K562 (cell line): ENCODE data around the gene DEFB110. TPM values are rescaled to one million over a fixed set of nuclear protein-coding genes. Genes with fewer than 3 reads are reported as not detected.

Experiments
- ATAC-seq: fragments of 200-7000 bp; cut with Tn5 transposase; 3 replicates; pipeline ENCODE4 v1.9.1; 2020; ENCODE audit warnings: moderate library complexity
- BruUV-seq: library from RNA; stranded (reverse); fragments of 400-500 nt; replicated peaks from 2 replicates; lab custom pipeline; 2021; lab: Mats Ljungman, UMichigan
- CTCF ChIA-PET: fragments of 300-600 bp; formaldehyde crosslinking; extraction: SDS; loops from one replicate; lab custom pipeline; 2021; ENCODE audit warnings: low intra/inter-chr PET ratio; lab: Yijun Ruan, JAX
- POLR2A ChIA-PET: fragments of 300-600, 350-650 bp; sonication (Branson Sonifier 250); formaldehyde crosslinking; extraction: SDS; loops from one replicate; lab custom pipeline; 2021; ENCODE audit warnings: antibody characterized with exemption, inconsistent platforms; lab: Yijun Ruan, JAX
- DNase-seq, 4 experiments: peaks; one replicate each; pipeline versions ENCODE4 v3.0.0 to v3.0.0-alpha.2; 2011 to 2018; ENCODE audit warnings: low spot score in 3 of 4, mixed read lengths in 3 of 4; ENCODE audit errors: extremely low read depth in 1 of 4
- FAIRE-seq: peaks from 2 replicates; lab custom pipeline; 2011; peaks lifted over from hg19 to GRCh38; lab: Jason Lieb, UNC
- H2AFZ ChIP-seq: 2 replicates; pipeline ENCODE4 v1.6.0; 2011; ENCODE audit warnings: low read depth, low read length, control low read depth, inconsistent platforms
- H3K27ac ChIP-seq: fragments of 200-600 bp; 3 replicates; pipeline ENCODE4 v1.8.0; 2011; ENCODE audit warnings: low read depth, mild to moderate bottlenecking, control low read depth, inconsistent platforms, low read length, moderate library complexity, mixed read lengths; ENCODE audit errors: extremely low read depth
- H3K27me3 ChIP-seq, 2 experiments: fragments of 300-600 bp in 1 of 2; 2 replicates in 1 of 2; 3 replicates in 1 of 2; pipeline versions ENCODE4 v1.6.0 to v1.8.0; 2011; ENCODE audit warnings: inconsistent platforms in 2 of 2, low read length in 2 of 2, mild to moderate bottlenecking in 1 of 2, mixed read lengths in 1 of 2, moderate library complexity in 1 of 2; ENCODE audit not compliant: control insufficient read depth in 2 of 2, insufficient read depth in 2 of 2
- H3K36me3 ChIP-seq: fragments of 300-600 bp; 3 replicates; pipeline ENCODE4 v1.8.0; 2011; ENCODE audit warnings: mild to moderate bottlenecking, low read length, inconsistent platforms; ENCODE audit not compliant: control insufficient read depth, insufficient read depth
- H3K4me1 ChIP-seq, 2 experiments: fragments of 200-600 bp in 1 of 2; replicated peaks in 1 of 2; 2 replicates in 1 of 2; 3 replicates in 1 of 2; pipeline versions ENCODE4 v1.5.1 to v1.8.0; 2011; ENCODE audit warnings: inconsistent platforms in 2 of 2, low read length in 2 of 2, mild to moderate bottlenecking in 1 of 2, mixed read lengths in 1 of 2, moderate library complexity in 1 of 2; ENCODE audit not compliant: control insufficient read depth in 2 of 2, insufficient read depth in 2 of 2
- H3K4me2 ChIP-seq: 2 replicates; pipeline ENCODE4 v1.6.1; 2011; ENCODE audit warnings: low read length, control low read depth, inconsistent platforms, mixed read lengths; ENCODE audit not compliant: insufficient read depth
- H3K4me3 ChIP-seq: fragments of 200-600 bp; sonication (generic), shearing (Covaris generic); 2 replicates; pipeline ENCODE4 v1.5.1; 2016; ENCODE audit warnings: control low read depth, inconsistent platforms
- H3K79me2 ChIP-seq: fragments of 200-600 bp; 3 replicates; pipeline ENCODE4 v1.8.0; 2011; ENCODE audit warnings: low read length, inconsistent platforms; ENCODE audit not compliant: control insufficient read depth, insufficient read depth
- H3K9ac ChIP-seq, 2 experiments: 2 replicates each; pipeline versions ENCODE4 v1.6.0 to v1.6.1; 2011; ENCODE audit warnings: low read depth in 2 of 2, low read length in 2 of 2, control low read depth in 1 of 2, inconsistent platforms in 1 of 2, mild to moderate bottlenecking in 1 of 2, mixed read lengths in 1 of 2; ENCODE audit not compliant: insufficient read depth in 1 of 2
- H3K9me1 ChIP-seq: one replicate; pipeline ENCODE4 v1.6.0; 2011; ENCODE audit warnings: inconsistent platforms, mild to moderate bottlenecking, low read length, moderate library complexity; ENCODE audit not compliant: control insufficient read depth, insufficient read depth
- H3K9me3 ChIP-seq: replicated peaks from 2 replicates; pipeline ENCODE4 v1.5.1; 2011; ENCODE audit warnings: low read depth, low read length, inconsistent platforms; ENCODE audit not compliant: control insufficient read depth, insufficient read depth
- H4K20me1 ChIP-seq: replicated peaks from 2 replicates; pipeline ENCODE4 v1.6.1; 2011; ENCODE audit warnings: low read length, inconsistent platforms, mixed read lengths; ENCODE audit not compliant: control insufficient read depth, insufficient read depth
- CHD4 ChIP-seq: fragments of 200-600 bp; sonication (generic); IDR thresholded peaks from 3 replicates; pipeline ENCODE4 v1.6.1; 2012; ENCODE audit warnings: low read depth, mild to moderate bottlenecking, mixed read lengths, low read length, inconsistent platforms; ENCODE audit not compliant: insufficient read depth, insufficient replicate concordance, poor library complexity, severe bottlenecking
- DMBX1 ChIP-seq: fragments of 250-450 bp; sonication (Bioruptor Pico); IDR thresholded peaks from 2 replicates; pipeline ENCODE4 v1.8.0; 2022; ENCODE audit warnings: inconsistent platforms, mild to moderate bottlenecking, moderate library complexity, borderline replicate concordance
- MAFG ChIP-seq: fragments of 450-650 bp; conservative IDR thresholded peaks from 2 replicates; pipeline ENCODE4 v1.6.1; 2016; ENCODE audit warnings: missing genetic modification characterization, missing compliant biosample characterization
- MXI1 ChIP-seq: IDR thresholded peaks from 2 replicates; pipeline ENCODE4 v1.6.1; 2011; ENCODE audit warnings: low read depth, mild to moderate bottlenecking, improper control_type of control experiment, low read length
- NELFE ChIP-seq: IDR thresholded peaks from 2 replicates; pipeline ENCODE4 v1.6.1; 2011; ENCODE audit warnings: mild to moderate bottlenecking; ENCODE audit not compliant: insufficient read depth, insufficient read length
- PHB ChIP-seq: fragments of 250-450 bp; sonication (Bioruptor Pico); IDR thresholded peaks from 2 replicates; pipeline ENCODE4 v1.5.0; 2021
- RAD51 ChIP-seq: fragments of 450-650 bp; IDR thresholded peaks from 2 replicates; pipeline ENCODE4 v1.7.1; 2016; ENCODE audit warnings: low read depth, mild to moderate bottlenecking, borderline replicate concordance
- TAF9B ChIP-seq: fragments of 450-650 bp; IDR thresholded peaks from 2 replicates; pipeline ENCODE4 v1.6.1; 2018; ENCODE audit warnings: mild to moderate bottlenecking; ENCODE audit not compliant: partially characterized antibody
- ZNF124 ChIP-seq: sonication (generic); formaldehyde crosslinking; IDR thresholded peaks from 2 replicates; pipeline ENCODE4 v1.8.1; 2022; ENCODE audit warnings: missing genetic modification reagents
- ZNF140 ChIP-seq: fragments of 250-450 bp; sonication (Bioruptor Pico); IDR thresholded peaks from 2 replicates; pipeline ENCODE4 v1.8.0; 2021; ENCODE audit warnings: moderate library complexity, mild to moderate bottlenecking, inconsistent platforms
- ZNF830 ChIP-seq: fragments of 250-450 bp; sonication (Bioruptor Pico); IDR thresholded peaks from 2 replicates; pipeline ENCODE4 v1.5.0; 2021; ENCODE audit warnings: mild to moderate bottlenecking
- WGBS: fragments of 100-300 bp; shearing (Covaris generic); methylation state at CpG from one replicate; pipeline ENCODE4 v1.1.6; 2016; ENCODE audit warnings: low coverage, mixed read lengths; ENCODE audit not compliant: insufficient coverage; ENCODE audit errors: missing lambda C conversion rate; 5-methylcytosine and 5-hydroxymethylcytosine counted together
- in situ Hi-C: fragments of 300-500 bp; cut with MboI; formaldehyde crosslinking; loops from 4 replicates; pipeline ENCODE4 v1.15.0; 2018; ENCODE audit warnings: inconsistent platforms, mixed read lengths
- intact Hi-C: fragments of 100-400 bp; cut with micrococcal nuclease; formaldehyde crosslinking; loops from 2 replicates; pipeline ENCODE4 v1.14.2; 2022
- polyA plus RNA-seq, 8 experiments: library from polyadenylated mRNA; depleted of rRNA in 4 of 8; stranded (reverse) in 5 of 8; unstranded in 3 of 8; fragments of >200 nt; fragmentation: Nextera tagmentation in 2 of 8; fragmentation: Illumina TruSeq in 1 of 8; extraction: Ambion mirVana in 2 of 8; extraction: Trizol in 1 of 8; gene quantifications; 2 replicates each; pipeline versions ENCODE4 v1.2.1 to v1.2.3, GENCODE V29; 2011 to 2014; ENCODE audit warnings: inconsistent platforms in 1 of 8, missing spikeins in 1 of 8
- total RNA-seq, 7 experiments: library from RNA; depleted of rRNA in 6 of 7; stranded (reverse); fragments of >200 nt in 6 of 7; fragmentation: Illumina TruSeq in 2 of 7; extraction: Trizol in 2 of 7; gene quantifications; 2 replicates each; pipeline versions ENCODE4 v1.2.1 to v1.2.3, GENCODE V29; 2011 to 2021; ENCODE audit warnings: low replicate concordance in 1 of 7
- TF ChIP-seq, protein P1 (sequence below): fragments of 450-650 bp; formaldehyde crosslinking; IDR thresholded peaks from 2 replicates; pipeline ENCODE4 v1.4.0; 2020; ENCODE audit warnings: mild to moderate bottlenecking, mixed read lengths
- TF ChIP-seq, protein P2 (sequence below): fragments of 250-450 bp; sonication (Bioruptor Pico); IDR thresholded peaks from 2 replicates; pipeline ENCODE4 v1.5.1; 2021; ENCODE audit warnings: mild to moderate bottlenecking
- TF ChIP-seq, protein P3 (sequence below): sonication (generic); formaldehyde crosslinking; IDR thresholded peaks from 2 replicates; pipeline ENCODE4 v1.8.1; 2022; ENCODE audit warnings: missing genetic modification reagents

Gene DEFB110
- total and polyA plus RNA-seq, 9 of the 15 experiments (the other 6 are each of a cell fraction or from before 2014, with no cell fraction given): not detected

DNA sequence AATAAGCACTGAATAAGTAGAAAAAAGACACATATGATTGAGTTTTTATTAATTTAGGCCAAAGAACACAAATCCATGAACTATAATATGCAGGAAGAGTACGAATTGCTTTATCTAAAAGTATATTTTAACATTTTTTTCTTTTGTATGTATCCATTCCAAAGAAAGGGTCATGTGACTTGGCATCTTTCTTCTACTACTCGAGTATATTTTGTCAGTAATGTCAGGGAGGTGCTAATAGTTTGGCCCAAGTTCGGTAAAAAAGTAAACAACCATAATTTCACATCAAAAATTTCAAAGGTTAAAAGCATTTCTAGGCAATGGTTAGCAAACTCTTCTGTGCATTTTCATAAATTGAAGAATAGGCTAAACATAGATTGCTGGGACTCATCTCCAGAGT, 18.7 kb downstream of the DEFB110 start:
- 2% methylated on average over 3 of the region's 3 CpGs for WGBS
- no peak for FAIRE-seq
- in situ Hi-C loops (no loop called here), intact Hi-C loops (no loop called here)
- H3K9me1 ChIP-seq: no peaks in the 10 kb centered on the region
- no peaks in the 10 kb centered on the region for H3K36me3 ChIP-seq
- H3K4me2 ChIP-seq: no peak overlapping the region
- no peaks in the 10 kb centered on the region for H3K4me1 ChIP-seq
- no peak overlapping the region for H3K27ac ChIP-seq
- no peak overlapping the region for H3K4me3 ChIP-seq
- TF ChIP-seq MAFG (tag): no peak
- TF ChIP-seq, protein P1, sequence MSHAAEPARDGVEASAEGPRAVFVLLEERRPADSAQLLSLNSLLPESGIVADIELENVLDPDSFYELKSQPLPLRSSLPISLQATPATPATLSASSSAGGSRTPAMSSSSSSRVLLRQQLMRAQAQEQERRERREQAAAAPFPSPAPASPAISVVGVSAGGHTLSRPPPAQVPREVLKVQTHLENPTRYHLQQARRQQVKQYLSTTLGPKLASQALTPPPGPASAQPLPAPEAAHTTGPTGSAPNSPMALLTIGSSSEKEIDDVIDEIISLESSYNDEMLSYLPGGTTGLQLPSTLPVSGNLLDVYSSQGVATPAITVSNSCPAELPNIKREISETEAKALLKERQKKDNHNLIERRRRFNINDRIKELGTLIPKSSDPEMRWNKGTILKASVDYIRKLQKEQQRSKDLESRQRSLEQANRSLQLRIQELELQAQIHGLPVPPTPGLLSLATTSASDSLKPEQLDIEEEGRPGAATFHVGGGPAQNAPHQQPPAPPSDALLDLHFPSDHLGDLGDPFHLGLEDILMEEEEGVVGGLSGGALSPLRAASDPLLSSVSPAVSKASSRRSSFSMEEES: peak; percentile 77
- POLR2A ChIA-PET: no interaction called here
- H3K9ac ChIP-seq: no peak overlapping the region
- ATAC-seq: no peak
- no peak overlapping the region for H2AFZ ChIP-seq
- no peaks in the 10 kb centered on the region for H4K20me1 ChIP-seq
- CTCF ChIA-PET: no interaction called here
- H3K79me2 ChIP-seq: no peaks in the 10 kb centered on the region
- H3K9me3 ChIP-seq: no peaks in the 10 kb centered on the region
- BruUV-seq: no TSS peak
- no peaks in the 10 kb centered on the region for H3K27me3 ChIP-seq
- no peak for DNase-seq

DNA sequence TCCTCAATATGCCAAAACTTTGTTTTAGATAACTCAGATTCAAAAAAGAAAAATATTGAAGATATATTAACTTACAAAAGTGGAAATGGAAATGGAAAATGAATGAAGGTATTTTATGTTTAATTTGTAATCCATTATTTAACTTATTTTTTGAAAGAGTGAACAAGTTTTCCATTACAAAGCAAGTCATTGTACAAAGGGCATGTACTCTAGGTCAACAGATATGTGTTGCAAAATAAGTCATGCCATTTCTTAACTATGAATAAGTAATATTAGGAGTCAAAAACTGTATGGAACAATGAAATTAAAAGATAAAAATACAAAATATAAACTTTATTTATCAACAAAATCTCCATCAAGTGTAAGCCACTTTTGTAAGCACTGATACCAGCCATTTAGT, 26.5 kb downstream of the DEFB110 start:
- no peaks in the 10 kb centered on the region for H4K20me1 ChIP-seq
- ChIA-PET CTCF (no interaction called here), POLR2A (no interaction called here)
- H3K9me1 ChIP-seq: no peaks in the 10 kb centered on the region
- DNase-seq: no peak
- H3K4me3 ChIP-seq: no peak overlapping the region
- no peaks in the 10 kb centered on the region for H3K4me1 ChIP-seq
- no peak overlapping the region for H3K9ac ChIP-seq
- H3K27me3 ChIP-seq: no peaks in the 10 kb centered on the region
- no TSS peak for BruUV-seq
- FAIRE-seq: no peak
- intact Hi-C loops: no loop called here
- in situ Hi-C loops: no loop called here
- no peaks in the 10 kb centered on the region for H3K36me3 ChIP-seq
- no peaks in the 10 kb centered on the region for H3K9me3 ChIP-seq
- no peak overlapping the region for H2AFZ ChIP-seq
- H3K79me2 ChIP-seq: no peaks in the 10 kb centered on the region
- no peak for ATAC-seq
- H3K27ac ChIP-seq: no peak overlapping the region
- no peak overlapping the region for H3K4me2 ChIP-seq
- no peak for TF ChIP-seq ZNF124 (CRISPR knock-in tag)
- TF ChIP-seq, protein P2, sequence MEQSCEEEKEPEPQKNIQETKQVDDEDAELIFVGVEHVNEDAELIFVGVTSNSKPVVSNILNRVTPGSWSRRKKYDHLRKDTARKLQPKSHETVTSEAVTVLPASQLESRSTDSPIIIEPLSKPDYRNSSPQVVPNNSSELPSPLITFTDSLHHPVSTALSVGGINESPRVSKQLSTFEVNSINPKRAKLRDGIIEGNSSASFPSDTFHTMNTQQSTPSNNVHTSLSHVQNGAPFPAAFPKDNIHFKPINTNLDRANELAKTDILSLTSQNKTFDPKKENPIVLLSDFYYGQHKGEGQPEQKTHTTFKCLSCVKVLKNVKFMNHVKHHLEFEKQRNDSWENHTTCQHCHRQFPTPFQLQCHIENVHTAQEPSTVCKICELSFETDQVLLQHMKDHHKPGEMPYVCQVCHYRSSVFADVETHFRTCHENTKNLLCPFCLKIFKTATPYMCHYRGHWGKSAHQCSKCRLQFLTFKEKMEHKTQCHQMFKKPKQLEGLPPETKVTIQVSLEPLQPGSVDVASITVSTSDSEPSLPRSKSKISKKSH (CRISPR knock-in tag): no peak
- no peak for TF ChIP-seq CHD4
- no peak for TF ChIP-seq NELFE
- TF ChIP-seq MXI1: no peak
- no peak for TF ChIP-seq TAF9B
- no peak for TF ChIP-seq ZNF140 (CRISPR knock-in tag)
- no peak for TF ChIP-seq RAD51
- TF ChIP-seq, protein P3, sequence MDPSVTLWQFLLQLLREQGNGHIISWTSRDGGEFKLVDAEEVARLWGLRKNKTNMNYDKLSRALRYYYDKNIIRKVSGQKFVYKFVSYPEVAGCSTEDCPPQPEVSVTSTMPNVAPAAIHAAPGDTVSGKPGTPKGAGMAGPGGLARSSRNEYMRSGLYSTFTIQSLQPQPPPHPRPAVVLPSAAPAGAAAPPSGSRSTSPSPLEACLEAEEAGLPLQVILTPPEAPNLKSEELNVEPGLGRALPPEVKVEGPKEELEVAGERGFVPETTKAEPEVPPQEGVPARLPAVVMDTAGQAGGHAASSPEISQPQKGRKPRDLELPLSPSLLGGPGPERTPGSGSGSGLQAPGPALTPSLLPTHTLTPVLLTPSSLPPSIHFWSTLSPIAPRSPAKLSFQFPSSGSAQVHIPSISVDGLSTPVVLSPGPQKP (CRISPR knock-in tag): no peak
- TF ChIP-seq DMBX1 (CRISPR knock-in tag): no peak
- TF ChIP-seq PHB: no peak
- TF ChIP-seq ZNF830 (CRISPR knock-in tag): no peak
